RCC 7860 (cell line): ENCODE measurements around the gene TNRC6C.
"Not testable (repeated sequence)": the region's sequence is repeated elsewhere in the genome, so short reads cannot be mapped to it uniquely, and the experiment has no call there.

Source experiments
- DNase-seq: peaks from one replicate; pipeline ENCODE4 v3.0.0-alpha.2; 2015; ENCODE audit warnings: low spot score
- FAIRE-seq: peaks from 2 replicates; lab custom pipeline; 2012; peaks lifted over from hg19 to GRCh38; lab: Jason Lieb, UNC

Gene TNRC6C

GRCh38 chr17:78132084-78132676 lies 173.7 kb downstream of the TNRC6C start:
- no peak for DNase-seq
- FAIRE-seq = no peak

GRCh38 chr17:78132767-78133178 lies 174.3 kb downstream of the TNRC6C start:
- no peak for FAIRE-seq
- no peak for DNase-seq

GRCh38 chr17:78133179-78133951 lies 174.9 kb downstream of the TNRC6C start:
- DNase-seq = no peak

GRCh38 chr17:78133971-78134898 lies 175.7 kb downstream of the TNRC6C start:
- FAIRE-seq (no peak), DNase-seq (peak; percentile 17)

More at GRCh38 chr17:78133179-78133951, 174.9 kb downstream of the TNRC6C start:
- FAIRE-seq = no peak

GRCh38 chr17:78134899-78135385 lies 176.4 kb downstream of the TNRC6C start:
- FAIRE-seq (no peak), DNase-seq (no peak)

- DNase-seq (no peak), FAIRE-seq (no peak)
These were observed 177.5 kb downstream of the TNRC6C start for GRCh38 chr17:78135858-78136500.

- FAIRE-seq = no peak
These were observed 179.1 kb downstream of the TNRC6C start for GRCh38 chr17:78137392-78138203.

GRCh38 chr17:78138204-78139060 lies 179.9 kb downstream of the TNRC6C start:
- FAIRE-seq (no peak), DNase-seq (no peak)

More at GRCh38 chr17:78137392-78138203, 179.1 kb downstream of the TNRC6C start:
- no peak for DNase-seq

- not testable (repeated sequence) for DNase-seq, FAIRE-seq
These were observed 181.3 kb downstream of the TNRC6C start for GRCh38 chr17:78139861-78140168.

GRCh38 chr17:78140169-78141051 lies 181.9 kb downstream of the TNRC6C start:
- DNase-seq (peak; percentile 36), FAIRE-seq (no peak)

GRCh38 chr17:78141437-78142118 lies 183.1 kb downstream of the TNRC6C start:
- no peak for DNase-seq
- FAIRE-seq = no peak

GRCh38 chr17:78142119-78142861 lies 183.8 kb downstream of the TNRC6C start:
- DNase-seq (peak; percentile 90), FAIRE-seq (peak; percentile 84)

GRCh38 chr17:78143214-78144146 lies 185.0 kb downstream of the TNRC6C start:
- no peak for DNase-seq
- FAIRE-seq = no peak

GRCh38 chr17:78144147-78144719 lies 185.7 kb downstream of the TNRC6C start:
- FAIRE-seq = no peak
- DNase-seq = peak; percentile 44
